Esophagus squamous epithelium (tissue), 5 donors: ENCODE data around the gene WSCD1. TPM values are rescaled to one million over a fixed set of nuclear protein-coding genes. Genes with fewer than 3 reads are reported as not detected.

Experiments used
- DNase-seq: peaks from one replicate; lab custom pipeline; 2025; lab: John Stamatoyannopoulos, UW
- H3K27ac ChIP-seq, 4 donors: fragments of 200-600 bp; sonication (generic); one replicate each; pipeline ENCODE4 v1.5.1; 2016 to 2019; ENCODE audit warnings: mild to moderate bottlenecking in 1 of 4
- H3K27me3 ChIP-seq, 4 donors: fragments of 200-600 bp; sonication (generic); 1 replicate in 3 of 4; 2 replicates in 1 of 4; pipeline versions ENCODE4 v1.5.1 to v1.6.0; 2017 to 2021; ENCODE audit warnings: antibody characterized with exemption in 1 of 4
- H3K36me3 ChIP-seq, 3 donors: fragments of 200-600 bp; sonication (generic); one replicate each; pipeline ENCODE4 v1.5.1; 2016 to 2019
- H3K4me1 ChIP-seq, 3 donors: fragments of 200-600 bp; sonication (generic); one replicate each; pipeline ENCODE4 v1.5.1; 2017 to 2019
- H3K4me3 ChIP-seq, 4 donors: fragments of 200-600 bp; sonication (generic); 1 replicate in 3 of 4; 2 replicates in 1 of 4; pipeline ENCODE4 v1.5.1; 2016 to 2019; ENCODE audit warnings: mild to moderate bottlenecking in 2 of 4, moderate library complexity in 1 of 4
- H3K9me3 ChIP-seq, 3 donors: fragments of 200-600 bp; sonication (generic); one replicate each; pipeline ENCODE4 v1.5.1; 2016 to 2019
- POLR2A ChIP-seq, 4 donors: fragments of 450-650 bp; IDR thresholded peaks; one replicate each; pipeline ENCODE4 v1.6.1; 2017; ENCODE audit warnings: antibody characterized with exemption in 4 of 4, mild to moderate bottlenecking in 4 of 4, moderate library complexity in 3 of 4
- WGBS, 2 donors: methylation state at CpG; one replicate each; pipeline ENCODE4 v1.1.5; 2018; 5-methylcytosine and 5-hydroxymethylcytosine counted together
- intact Hi-C: fragments of 100-400 bp; cut with DNase I; formaldehyde crosslinking; loops from one replicate; pipeline ENCODE4 v1.15.0; 2022
- total RNA-seq, 4 donors: library from RNA; depleted of rRNA; stranded (reverse); fragments of >200 nt; gene quantifications; one replicate each; pipeline ENCODE4 v1.1.0, GENCODE V29; 2016
- TF ChIP-seq, protein P1 (sequence below), 6 experiments: fragments of 450-650 bp in 4 of 6; fragments of 200-600 bp in 2 of 6; sonication (generic) in 2 of 6; IDR thresholded peaks; one replicate each; pipeline ENCODE4 v1.5.1; 2016 to 2019; ENCODE audit warnings: antibody characterized with exemption in 6 of 6, mild to moderate bottlenecking in 4 of 6, moderate library complexity in 4 of 6
- donor health status: DM: yes; HTN: yes; CAD: no.

The WSCD1 gene
- total RNA-seq, 4 donors from 2014 or later = 0.22 to 1.6 (median 1.5) TPM; not detected in 1

DNA sequence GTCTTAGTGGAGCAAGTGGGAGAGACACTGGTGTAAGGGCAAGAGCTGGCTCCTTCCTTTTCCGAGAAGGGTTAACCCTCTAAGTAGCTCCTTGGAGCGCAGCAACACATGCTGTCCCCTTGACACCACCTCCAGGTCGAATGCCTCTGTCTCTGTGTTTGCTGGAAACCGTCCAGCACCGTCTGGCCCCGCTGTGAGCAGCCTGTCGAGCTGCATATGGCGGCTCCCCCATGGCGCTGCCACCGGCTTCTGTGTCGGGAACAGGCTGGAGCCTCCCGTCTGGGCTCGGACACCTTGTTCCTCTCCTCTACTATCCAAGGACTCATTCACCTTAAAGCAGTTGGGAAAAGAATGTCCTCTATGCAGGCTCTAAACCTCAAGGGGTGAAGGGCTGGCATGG is 28.9 kb upstream of the WSCD1 start:
- Histone ChIP-seq H3K4me3 (no peak overlapping the region), H3K36me3 (no peaks in the 10 kb centered on the region), H3K27ac (no peak overlapping the region), H3K4me1 (no peaks in the 10 kb centered on the region), H3K27me3 (peaks cover 0 to 4% (median 0%) of the 10 kb centered on the region in 4 donors), H3K9me3 (no peaks in the 10 kb centered on the region)
- no peak for TF ChIP-seq POLR2A (IDR thresholded peaks at IDR 0.05)
- TF ChIP-seq, protein P1, sequence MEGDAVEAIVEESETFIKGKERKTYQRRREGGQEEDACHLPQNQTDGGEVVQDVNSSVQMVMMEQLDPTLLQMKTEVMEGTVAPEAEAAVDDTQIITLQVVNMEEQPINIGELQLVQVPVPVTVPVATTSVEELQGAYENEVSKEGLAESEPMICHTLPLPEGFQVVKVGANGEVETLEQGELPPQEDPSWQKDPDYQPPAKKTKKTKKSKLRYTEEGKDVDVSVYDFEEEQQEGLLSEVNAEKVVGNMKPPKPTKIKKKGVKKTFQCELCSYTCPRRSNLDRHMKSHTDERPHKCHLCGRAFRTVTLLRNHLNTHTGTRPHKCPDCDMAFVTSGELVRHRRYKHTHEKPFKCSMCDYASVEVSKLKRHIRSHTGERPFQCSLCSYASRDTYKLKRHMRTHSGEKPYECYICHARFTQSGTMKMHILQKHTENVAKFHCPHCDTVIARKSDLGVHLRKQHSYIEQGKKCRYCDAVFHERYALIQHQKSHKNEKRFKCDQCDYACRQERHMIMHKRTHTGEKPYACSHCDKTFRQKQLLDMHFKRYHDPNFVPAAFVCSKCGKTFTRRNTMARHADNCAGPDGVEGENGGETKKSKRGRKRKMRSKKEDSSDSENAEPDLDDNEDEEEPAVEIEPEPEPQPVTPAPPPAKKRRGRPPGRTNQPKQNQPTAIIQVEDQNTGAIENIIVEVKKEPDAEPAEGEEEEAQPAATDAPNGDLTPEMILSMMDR (IDR thresholded peaks at IDR 0.05) = no peak
- DNase-seq = no peak
- 62 to 66% methylated on average over 7 to 13 of the region's 13 CpGs for WGBS, 2 donors
- intact Hi-C loops = no loop called here

DNA sequence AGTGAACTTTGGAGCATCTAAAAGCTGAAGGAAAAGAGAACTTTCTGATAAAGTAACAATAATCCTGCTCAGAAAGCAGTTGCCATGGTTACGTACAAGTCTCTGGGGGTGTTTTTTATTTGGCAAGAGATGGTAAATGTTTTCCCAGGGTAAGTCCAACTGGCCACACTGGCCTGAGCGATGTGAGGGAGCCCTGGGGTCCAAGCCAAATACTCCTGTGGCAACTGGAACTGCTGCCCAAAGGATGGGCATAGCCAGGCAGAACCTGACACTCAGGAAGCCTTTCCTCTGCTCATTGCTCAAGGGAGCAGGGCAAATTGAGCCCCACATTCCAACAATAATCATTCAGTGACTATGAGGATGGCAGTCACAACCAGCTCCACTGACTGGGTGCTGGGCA is 26.8 kb upstream of the WSCD1 start:
- TF ChIP-seq, protein P1 (IDR thresholded peaks at IDR 0.05) = no peak
- no peak for TF ChIP-seq POLR2A (IDR thresholded peaks at IDR 0.05)
- peaks cover 0 to 5% (median 0%) of the 10 kb centered on the region in 3 donors for H3K4me1 ChIP-seq
- no peak overlapping the region for H3K4me3 ChIP-seq
- no peaks in the 10 kb centered on the region for H3K9me3 ChIP-seq
- intact Hi-C loops = no loop called here
- 71 to 80% methylated on average over 2 of the region's 2 CpGs for WGBS, 2 donors
- H3K27me3 ChIP-seq = peaks cover 0 to 4% (median 0%) of the 10 kb centered on the region in 4 donors
- H3K27ac ChIP-seq = no peak overlapping the region
- no peaks in the 10 kb centered on the region for H3K36me3 ChIP-seq
- DNase-seq = no peak

DNA sequence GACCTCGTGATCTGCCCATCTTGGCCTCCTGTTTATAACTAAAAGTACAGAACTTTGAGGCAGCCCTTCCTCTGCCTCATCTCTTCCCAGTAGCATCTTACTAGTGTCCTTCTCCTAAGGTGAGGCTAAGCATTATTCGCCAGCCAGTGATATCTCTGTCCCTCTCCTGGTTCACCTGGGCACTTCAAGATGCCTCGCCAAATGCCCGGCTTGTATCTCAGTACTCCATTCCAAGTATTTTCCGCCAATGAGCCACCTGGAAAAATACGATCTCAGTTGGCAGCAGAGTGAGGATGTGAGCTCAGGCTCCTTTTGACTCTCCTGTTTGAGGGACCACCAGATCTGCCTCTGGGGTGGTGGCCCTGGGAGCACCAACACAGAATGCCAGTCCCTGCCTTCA is 25.9 kb upstream of the WSCD1 start:
- 85 to 89% methylated on average over 6 of the region's 6 CpGs for WGBS, 2 donors
- Histone ChIP-seq H3K4me1 (peaks cover 0 to 5% (median 0%) of the 10 kb centered on the region in 3 donors), H3K9me3 (no peaks in the 10 kb centered on the region), H3K36me3 (no peaks in the 10 kb centered on the region), H3K27ac (no peak overlapping the region), H3K27me3 (peaks cover 0 to 4% (median 0%) of the 10 kb centered on the region in 4 donors), H3K4me3 (no peak overlapping the region)
- intact Hi-C loops = no loop called here
- no peak for DNase-seq
- TF ChIP-seq, protein P1 (IDR thresholded peaks at IDR 0.05) = no peak
- TF ChIP-seq POLR2A (IDR thresholded peaks at IDR 0.05) = no peak

DNA sequence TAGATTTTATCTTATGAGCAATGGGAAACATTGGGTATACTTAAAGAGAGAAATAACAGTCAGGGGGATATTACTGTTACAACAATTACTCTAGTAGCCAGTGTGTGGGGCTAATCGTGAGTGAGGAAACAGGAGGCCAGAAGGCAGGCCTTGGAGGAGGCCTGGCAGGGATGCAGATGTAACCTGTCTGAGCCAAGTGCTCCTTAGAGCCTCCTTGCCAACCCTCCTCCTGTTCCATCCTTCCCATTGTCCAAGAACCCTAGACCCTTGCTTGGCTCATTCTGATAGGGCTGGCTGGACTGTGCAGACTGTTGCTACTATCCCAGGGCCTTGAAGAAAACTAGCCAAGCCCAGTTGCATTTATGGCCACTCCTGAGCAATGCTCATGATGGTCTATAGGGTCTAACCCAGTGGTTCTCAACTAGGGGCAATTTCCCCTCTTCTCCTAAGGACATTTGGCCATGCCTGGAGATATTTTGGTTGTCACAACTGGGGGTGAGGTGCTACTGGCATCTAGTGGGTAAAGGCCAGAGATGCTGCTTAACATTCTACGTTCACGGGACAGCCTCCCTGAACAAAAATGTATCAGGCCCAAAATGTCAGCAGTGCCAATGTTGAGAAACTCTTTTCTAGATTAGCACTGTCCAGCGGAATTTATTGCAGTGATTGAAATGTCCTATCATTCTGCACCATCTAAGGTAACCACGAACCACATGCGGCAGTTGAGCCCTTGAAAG is 24.4 kb upstream of the WSCD1 start:
- DNase-seq = no peak
- H3K27ac ChIP-seq = no peak overlapping the region
- H3K9me3 ChIP-seq = no peaks in the 10 kb centered on the region
- H3K4me1 ChIP-seq = peaks cover 0 to 5% (median 0%) of the 10 kb centered on the region in 3 donors
- H3K4me3 ChIP-seq = no peak overlapping the region
- intact Hi-C loops = no loop called here
- no peaks in the 10 kb centered on the region for H3K36me3 ChIP-seq
- WGBS, 2 donors = 72 to 84% methylated on average over 5 to 6 of the region's 6 CpGs
- peaks cover 0 to 4% (median 0%) of the 10 kb centered on the region in 4 donors for H3K27me3 ChIP-seq
- TF ChIP-seq, protein P1 (IDR thresholded peaks at IDR 0.05) = no peak
- no peak for TF ChIP-seq POLR2A (IDR thresholded peaks at IDR 0.05)

DNA sequence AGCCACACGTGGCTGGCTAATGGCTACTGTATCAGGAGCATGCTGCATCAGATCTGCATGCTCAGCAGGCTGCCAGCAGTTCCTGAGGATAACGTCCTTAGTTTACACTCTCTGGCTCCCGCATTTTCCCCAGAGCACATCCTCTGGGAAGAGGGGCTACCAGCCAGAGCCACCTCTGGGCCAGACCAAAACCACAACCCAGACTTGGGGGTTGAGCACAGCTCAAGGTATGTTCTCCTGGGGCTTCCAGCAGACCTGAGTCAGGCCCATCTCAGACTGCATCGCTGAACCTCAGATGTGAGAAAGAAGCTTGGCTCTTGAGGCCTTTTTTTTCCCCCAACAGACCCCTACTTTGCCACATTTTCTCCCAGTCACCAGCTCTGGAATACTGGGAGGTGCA is 23.7 kb upstream of the WSCD1 start:
- no peak overlapping the region for H3K27ac ChIP-seq
- no peak overlapping the region for H3K4me3 ChIP-seq

More for the DNA sequence above, 23.7 kb upstream of the WSCD1 start:
- H3K36me3 ChIP-seq = no peaks in the 10 kb centered on the region
- peaks cover 0 to 5% (median 0%) of the 10 kb centered on the region in 3 donors for H3K4me1 ChIP-seq
- H3K27me3 ChIP-seq = peaks cover 0 to 4% (median 0%) of the 10 kb centered on the region in 4 donors
- H3K9me3 ChIP-seq = no peaks in the 10 kb centered on the region
- TF ChIP-seq POLR2A (IDR thresholded peaks at IDR 0.05) = no peak
- TF ChIP-seq, protein P1 (IDR thresholded peaks at IDR 0.05) = no peak
- intact Hi-C loops = no loop called here
- 78 to 87% methylated on average over 3 to 4 of the region's 4 CpGs for WGBS, 2 donors
- no peak for DNase-seq
